ENCODE measurements around the gene JAKMIP3. TPM values are rescaled to one million over a fixed set of nuclear protein-coding genes. Genes with fewer than 3 reads are reported as not detected.

Gene JAKMIP3
- total and polyA plus RNA-seq, 2 donors (not counting 1 experiment from before 2014, with no cell fraction given): 0.17 to 0.21 TPM

DNA sequence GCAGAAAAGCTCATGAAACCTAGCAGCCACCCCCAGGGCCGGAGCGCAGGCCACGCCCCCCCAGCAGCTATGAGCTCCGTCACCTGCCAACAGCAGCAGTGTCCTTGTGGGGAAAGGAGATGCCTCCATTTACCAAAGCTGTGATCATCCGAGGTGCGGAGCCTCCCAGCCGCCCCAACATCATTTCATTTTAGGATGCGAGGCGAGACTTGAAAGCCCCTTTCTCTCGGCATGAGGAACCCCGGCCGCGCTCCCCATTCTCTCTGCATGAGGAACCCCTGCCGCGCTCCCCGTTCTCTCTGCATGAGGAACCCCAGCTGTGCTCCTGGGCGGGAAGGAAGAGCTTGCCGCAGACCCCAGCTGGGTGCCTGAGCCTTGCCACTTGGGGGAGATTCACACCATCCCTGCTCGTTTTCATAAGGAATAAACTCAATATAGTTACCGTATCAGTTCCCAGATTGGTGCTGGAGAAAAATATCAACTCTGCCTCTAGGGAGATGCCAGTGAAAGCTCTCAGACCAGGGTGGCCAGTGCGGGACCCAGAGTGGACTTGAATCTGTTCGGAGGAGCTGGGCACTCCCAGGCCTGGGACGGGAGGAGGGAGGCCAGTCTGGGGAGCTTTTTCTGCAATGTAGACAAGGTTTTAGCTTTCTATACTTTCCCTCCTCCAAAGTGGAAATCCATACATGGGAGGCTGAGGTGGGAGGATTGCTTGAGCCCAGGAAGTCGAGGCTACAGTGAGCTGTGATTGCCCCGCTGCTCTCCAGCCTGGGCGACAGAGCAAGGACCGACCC is 35.0 kb downstream of the JAKMIP3 start:
- POLR2A ChIA-PET: no interaction called here

More for the DNA sequence above, 35.0 kb downstream of the JAKMIP3 start:
- no peaks in the 10 kb centered on the region for H3K4me1 ChIP-seq (ENCODE audit: control insufficient read depth in 2 of 2, insufficient read depth in 2 of 2, low read length in 2 of 2)
- no peaks in the 10 kb centered on the region for H3K4me1 Mint-ChIP-seq
- 81% methylated on average over 22 of the region's 27 CpGs for WGBS (ENCODE audit: insufficient coverage)
- H3K4me3 ChIP-seq (ENCODE audit: control extremely low read depth in 1 of 5, extremely low read depth in 1 of 5, insufficient read depth in 1 of 5, low read depth in 2 of 5, low read length in 4 of 5): no peak overlapping the region
- H3K36me3 ChIP-seq (replicated peaks in 1 of 2; ENCODE audit: control extremely low read depth in 1 of 2, control insufficient read depth in 1 of 2, extremely low read depth in 1 of 2, insufficient read depth in 2 of 2, low read length in 1 of 2): no peaks in the 10 kb centered on the region
- no peak overlapping the region for H3K4me2 ChIP-seq (replicated peaks; ENCODE audit: low read depth, low read length, poor library complexity, severe bottlenecking)
- H3K9me3 Mint-ChIP-seq (ENCODE audit: insufficient read depth): no peaks in the 10 kb centered on the region
- H4K20me1 ChIP-seq (ENCODE audit: control insufficient read depth, insufficient read depth, low read length, poor library complexity, severe bottlenecking): no peaks in the 10 kb centered on the region
- no peak overlapping the region for H3K27ac Mint-ChIP-seq
- no peak overlapping the region for H3K27ac ChIP-seq (ENCODE audit: low read length in 2 of 2)
- peaks cover 0 to 5% (median under 1%) of the 10 kb centered on the region in 4 experiments for H3K27me3 ChIP-seq (replicated peaks in 1 of 4; ENCODE audit: control extremely low read depth in 1 of 4, control insufficient read depth in 3 of 4, insufficient read depth in 4 of 4, low read length in 3 of 4)
- no peak for TF ChIP-seq EZH2 (IDR thresholded peaks at IDR 0.05; ENCODE audit: borderline replicate concordance, insufficient read depth, low read depth, low read length, poor library complexity, severe bottlenecking)
- TF ChIP-seq CTCF (IDR thresholded peaks at IDR 0.05): no peak
- CTCF ChIA-PET: no interaction called here
- ATAC-seq (ENCODE audit: low read depth) (no peak), DNase-seq (no peak)
- peaks cover 0 to 14% (median 0%) of the 10 kb centered on the region in 3 donors for H3K9me3 ChIP-seq (ENCODE audit: control extremely low read depth in 1 of 3, control insufficient read depth in 2 of 3, insufficient read depth in 1 of 3, low read length in 2 of 3)
- H3K27me3 Mint-ChIP-seq: peaks cover 18% of the 10 kb centered on the region
- no peaks in the 10 kb centered on the region for H3K79me2 ChIP-seq (ENCODE audit: control insufficient read depth, insufficient read depth, low read length)
- H3K9ac ChIP-seq (ENCODE audit: low read length): no peak overlapping the region
- H2AFZ ChIP-seq (ENCODE audit: insufficient read depth, low read depth, low read length, poor library complexity, severe bottlenecking): no peak overlapping the region
- intact Hi-C loops (cut with micrococcal nuclease): no loop called here
- no peak overlapping the region for H3K4me3 Mint-ChIP-seq
